RWPE1 (cell line): ENCODE data around the gene SSTR5.

Experiments
- CTCF ChIA-PET: fragments of 350-600 bp; sonication (Branson Sonifier 250); formaldehyde crosslinking; extraction: SDS; loops from one replicate; lab custom pipeline; 2021; lab: Yijun Ruan, JAX
- POLR2A ChIA-PET: fragments of 400-600 bp; formaldehyde crosslinking; extraction: SDS; loops from one replicate; lab custom pipeline; 2020; ENCODE audit warnings: antibody characterized with exemption; ENCODE audit not compliant: low non-redundant PET; lab: Yijun Ruan, JAX
- DNase-seq: peaks from one replicate; pipeline ENCODE4 v3.0.0; 2012; ENCODE audit warnings: low spot score
- H3K27ac ChIP-seq: fragments of 450-650 bp; 2 replicates; pipeline ENCODE4 v1.5.1; 2017
- CTCF ChIP-seq: fragments of 450-650 bp; conservative IDR thresholded peaks from 2 replicates; pipeline ENCODE4 v1.5.1; 2017; ENCODE audit warnings: low read depth, mild to moderate bottlenecking

SSTR5 gene

GRCh38 chr16:1051446-1051845 lies 21.1 kb upstream of the SSTR5 start:
- TF ChIP-seq CTCF, result no peak
- ChIA-PET CTCF (no interaction called here), POLR2A (no interaction called here)
- no peak for DNase-seq
- no peak overlapping the region for H3K27ac ChIP-seq

DNA sequence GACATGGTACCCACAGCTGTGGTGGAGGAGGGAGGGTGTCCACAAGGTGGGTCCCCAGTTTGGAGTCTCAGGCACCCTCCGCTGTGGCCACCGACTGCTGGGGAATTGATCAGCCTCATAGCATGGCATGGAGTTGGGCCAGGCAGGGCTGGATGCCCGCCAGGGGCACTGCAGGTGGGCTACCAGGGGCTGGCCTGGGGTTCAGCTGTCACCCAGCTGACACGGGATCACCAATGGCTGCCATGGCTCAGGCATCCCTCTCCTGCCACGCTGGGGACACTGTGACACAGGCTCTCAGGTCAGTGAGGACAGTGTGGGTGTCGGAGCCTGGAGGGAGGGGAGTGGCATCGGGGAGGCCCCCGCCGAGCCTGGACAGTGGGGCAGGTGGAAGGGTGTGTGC lies 19.8 kb upstream of the SSTR5 start:
- ChIA-PET POLR2A (no interaction called here), CTCF (interaction anchor here (0.6 to 0.7 kb wide), 2 partner anchors 79 to 241 kb away, joined by 3 to 4 read pairs; no protein-coding TSS in a partner anchor)
- no peak for TF ChIP-seq CTCF
- DNase-seq, result no peak
- no peak overlapping the region for H3K27ac ChIP-seq

GRCh38 chr16:1053121-1053521 lies 19.4 kb upstream of the SSTR5 start:
- CTCF ChIA-PET, result interaction anchor here (0.6 kb wide), 1 partner anchor 241 kb away, joined by 4 read pairs; no protein-coding TSS in a partner anchor
- TF ChIP-seq CTCF, result no peak
- POLR2A ChIA-PET, result no interaction called here
- DNase-seq, result no peak
- no peak overlapping the region for H3K27ac ChIP-seq

- CTCF ChIA-PET, result interaction anchor here (0.8 kb wide), 1 partner anchor 36 kb away, joined by 3 read pairs; no protein-coding TSS in a partner anchor
- no peak for TF ChIP-seq CTCF
- DNase-seq, result no peak
- POLR2A ChIA-PET, result no interaction called here
- H3K27ac ChIP-seq, result no peak overlapping the region
These were observed 18.7 kb upstream of the SSTR5 start for GRCh38 chr16:1053700-1054368.

DNA sequence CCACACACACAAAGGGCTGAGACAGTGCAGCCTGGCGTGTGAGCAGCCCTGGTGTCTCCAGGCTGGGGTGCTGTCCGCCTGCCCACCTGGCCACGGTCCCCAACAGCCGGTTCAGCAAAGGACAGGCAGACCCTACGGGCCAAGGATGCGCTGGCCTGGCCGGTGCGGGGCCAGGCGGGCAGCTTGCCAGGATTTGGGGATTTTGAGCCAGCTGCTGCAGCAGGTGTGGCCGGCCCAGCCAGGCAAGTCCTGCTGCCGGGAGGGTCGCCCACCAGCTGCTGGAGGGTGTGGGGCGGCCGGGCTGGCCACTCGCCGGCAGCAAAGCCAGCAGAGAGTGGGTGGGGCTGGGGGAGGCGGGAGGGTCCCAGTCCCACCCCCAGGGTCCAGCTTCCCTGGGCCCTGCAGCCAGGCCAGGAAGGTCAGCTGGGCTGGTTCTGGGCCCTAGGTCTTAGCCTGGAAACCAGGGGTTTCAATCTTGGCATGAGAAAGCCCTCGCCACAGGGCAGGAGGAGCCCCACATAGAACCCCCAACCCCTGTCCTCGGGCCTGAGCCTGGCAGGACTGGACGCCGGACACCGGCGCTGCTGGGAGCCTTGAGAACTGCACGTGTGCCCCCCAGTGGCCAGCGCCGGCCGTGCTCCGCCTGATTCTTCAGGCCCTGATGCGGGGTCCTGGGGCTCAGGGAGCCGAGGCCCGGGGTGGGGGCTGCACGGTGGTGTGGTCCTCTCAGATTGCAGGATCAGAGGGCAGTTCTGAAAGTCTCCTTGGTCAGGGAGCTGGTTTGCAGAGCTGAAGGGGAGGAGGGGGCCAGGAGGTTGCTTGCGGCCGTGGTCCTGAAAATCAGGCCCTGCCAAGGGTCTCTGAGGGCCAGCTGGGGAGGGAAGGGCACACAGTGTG lies 17.6 kb upstream of the SSTR5 start:
- CTCF ChIA-PET, result interaction anchor here (0.6 to 1.4 kb wide), 10 partner anchors 10 to 270 kb away, joined by 3 to 5 read pairs (median 3); no protein-coding TSS in a partner anchor
- POLR2A ChIA-PET, result no interaction called here
- no peak overlapping the region for H3K27ac ChIP-seq
- DNase-seq, result peak; percentile 50
- TF ChIP-seq CTCF, result peak; percentile 90

DNA sequence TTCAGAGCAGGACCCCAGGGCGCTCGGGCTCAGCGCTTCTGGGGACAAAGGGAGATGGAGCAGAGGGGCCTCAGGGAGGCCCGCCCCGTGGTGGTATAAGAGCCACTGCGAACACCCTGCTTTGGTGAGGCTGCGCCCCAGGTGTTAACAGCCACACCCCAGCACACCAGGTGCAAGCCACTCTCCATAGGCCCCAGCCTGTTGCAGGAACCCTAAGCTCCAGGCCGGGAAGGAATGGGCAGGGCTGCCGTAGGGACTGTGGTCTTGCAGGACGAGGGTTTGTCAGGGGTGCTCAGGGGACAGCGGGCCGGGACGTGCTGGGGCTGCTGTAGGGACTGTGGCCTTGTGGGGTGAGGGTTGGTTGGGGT lies 17.0 kb upstream of the SSTR5 start:
- DNase-seq, result no peak
- TF ChIP-seq CTCF, result no peak
- POLR2A ChIA-PET, result no interaction called here
- CTCF ChIA-PET, result interaction anchor here (0.6 to 1.4 kb wide), 4 partner anchors 56 to 270 kb away, joined by 3 to 4 read pairs (median 4); no protein-coding TSS in a partner anchor
- H3K27ac ChIP-seq, result no peak overlapping the region
